ENCODE results near the gene TRAF7.

DNA sequence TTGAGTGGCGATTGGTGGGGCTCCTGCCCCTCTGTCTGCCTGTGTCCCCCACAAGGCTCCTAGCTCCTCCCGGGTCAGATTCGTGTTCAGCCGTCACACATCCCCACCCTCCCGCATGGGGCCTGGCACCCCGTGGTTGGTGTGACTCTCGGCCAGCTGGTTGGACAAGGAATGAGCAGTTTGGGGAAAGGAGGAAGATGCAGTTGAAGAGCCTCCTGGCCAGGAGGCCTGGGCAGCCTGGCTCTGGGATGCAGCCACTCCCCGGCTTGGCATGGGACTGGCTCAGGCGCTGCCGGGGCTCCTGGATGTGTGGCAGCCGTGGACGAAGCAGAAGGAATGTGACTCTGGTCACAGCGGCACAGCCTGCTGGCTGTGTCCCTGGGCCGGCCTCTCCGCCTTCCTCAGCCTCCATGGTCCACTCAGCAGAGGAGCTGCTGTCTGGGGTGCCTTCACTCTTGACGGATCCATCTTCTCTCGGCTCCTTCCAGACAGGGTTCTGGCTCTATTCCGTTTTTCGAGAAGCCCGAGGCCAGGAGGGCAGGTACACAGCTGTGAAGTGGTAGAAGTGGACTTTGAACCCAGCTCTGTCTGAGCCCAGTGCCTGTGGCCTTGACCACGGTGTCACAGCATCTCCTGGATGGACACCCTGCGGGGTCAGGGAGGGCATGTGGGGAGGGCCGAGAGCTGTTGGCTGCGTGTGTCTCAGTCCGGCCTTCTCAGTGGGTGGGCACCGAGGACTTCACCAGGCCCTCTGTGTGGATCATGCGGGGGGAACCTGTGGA is 2.1 kb downstream of the TRAF7 start:
- TF ChIP-seq, protein P1, sequence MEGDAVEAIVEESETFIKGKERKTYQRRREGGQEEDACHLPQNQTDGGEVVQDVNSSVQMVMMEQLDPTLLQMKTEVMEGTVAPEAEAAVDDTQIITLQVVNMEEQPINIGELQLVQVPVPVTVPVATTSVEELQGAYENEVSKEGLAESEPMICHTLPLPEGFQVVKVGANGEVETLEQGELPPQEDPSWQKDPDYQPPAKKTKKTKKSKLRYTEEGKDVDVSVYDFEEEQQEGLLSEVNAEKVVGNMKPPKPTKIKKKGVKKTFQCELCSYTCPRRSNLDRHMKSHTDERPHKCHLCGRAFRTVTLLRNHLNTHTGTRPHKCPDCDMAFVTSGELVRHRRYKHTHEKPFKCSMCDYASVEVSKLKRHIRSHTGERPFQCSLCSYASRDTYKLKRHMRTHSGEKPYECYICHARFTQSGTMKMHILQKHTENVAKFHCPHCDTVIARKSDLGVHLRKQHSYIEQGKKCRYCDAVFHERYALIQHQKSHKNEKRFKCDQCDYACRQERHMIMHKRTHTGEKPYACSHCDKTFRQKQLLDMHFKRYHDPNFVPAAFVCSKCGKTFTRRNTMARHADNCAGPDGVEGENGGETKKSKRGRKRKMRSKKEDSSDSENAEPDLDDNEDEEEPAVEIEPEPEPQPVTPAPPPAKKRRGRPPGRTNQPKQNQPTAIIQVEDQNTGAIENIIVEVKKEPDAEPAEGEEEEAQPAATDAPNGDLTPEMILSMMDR (conservative IDR thresholded peaks at IDR 0.05): no peak
- no peak for TF ChIP-seq EZH2 (IDR thresholded peaks at IDR 0.05; ENCODE audit: low read depth)

Data from PC-9 (cell line).